HG03439 (cell line): Measurements from ENCODE around the gene DEFB115.
"Not testable (repeated sequence)": the region's sequence is repeated elsewhere in the genome, so short reads cannot be mapped to it uniquely, and the experiment has no call there.

Experiments
- ATAC-seq: cut with Tn5 transposase; IDR thresholded peaks from one replicate; pipeline ENCODE4 v1.9.1; 2021; ENCODE audit warnings: mild to moderate bottlenecking, moderate library complexity; ENCODE audit not compliant: unreplicated experiment

The DEFB115 gene, protein sequence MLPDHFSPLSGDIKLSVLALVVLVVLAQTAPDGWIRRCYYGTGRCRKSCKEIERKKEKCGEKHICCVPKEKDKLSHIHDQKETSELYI

DNA sequence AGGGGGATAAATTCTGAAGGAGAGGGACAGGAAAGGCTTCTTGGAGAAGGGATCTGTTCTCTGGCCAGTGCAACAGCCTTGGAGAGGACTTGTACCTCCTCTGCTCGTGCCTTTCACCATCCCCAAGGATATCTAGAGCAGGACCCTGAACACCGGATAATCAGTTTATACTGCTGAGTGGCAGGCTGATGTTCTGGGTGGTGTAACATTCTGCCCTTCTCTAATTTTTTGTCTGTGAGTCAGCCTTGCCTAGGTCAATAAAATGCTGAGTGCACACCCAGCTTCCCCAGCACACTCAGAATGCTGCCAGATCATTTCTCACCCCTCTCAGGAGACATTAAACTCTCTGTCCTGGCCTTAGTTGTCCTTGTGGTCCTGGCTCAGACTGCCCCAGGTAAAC is at the start of gene DEFB115:
Gene DEFB115 (plus strand): TSS at position 301 of the 400 bp plus-strand sequence. CDS start 0 bp downstream, at position 301.
- ATAC-seq: no peak

DNA sequence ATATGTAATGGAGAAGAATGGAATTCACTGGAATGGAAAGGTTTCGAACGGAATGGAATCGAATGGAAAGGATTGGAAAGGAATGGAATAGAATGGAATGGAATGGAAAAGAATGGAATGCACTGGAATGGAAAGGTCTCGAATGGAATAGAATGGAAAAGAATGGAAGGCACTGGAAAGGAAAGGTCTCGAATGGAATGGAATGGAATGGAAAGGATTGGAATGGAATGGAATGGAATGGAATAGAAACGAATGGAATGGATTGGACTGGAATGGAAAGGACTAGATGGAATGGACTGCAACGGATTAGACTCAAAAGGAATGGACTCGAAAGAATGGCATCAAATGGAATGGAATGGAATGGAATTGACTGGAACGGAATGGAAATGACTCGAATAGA is 20.5 kb upstream of the DEFB115 start:
- no peak for ATAC-seq

DNA sequence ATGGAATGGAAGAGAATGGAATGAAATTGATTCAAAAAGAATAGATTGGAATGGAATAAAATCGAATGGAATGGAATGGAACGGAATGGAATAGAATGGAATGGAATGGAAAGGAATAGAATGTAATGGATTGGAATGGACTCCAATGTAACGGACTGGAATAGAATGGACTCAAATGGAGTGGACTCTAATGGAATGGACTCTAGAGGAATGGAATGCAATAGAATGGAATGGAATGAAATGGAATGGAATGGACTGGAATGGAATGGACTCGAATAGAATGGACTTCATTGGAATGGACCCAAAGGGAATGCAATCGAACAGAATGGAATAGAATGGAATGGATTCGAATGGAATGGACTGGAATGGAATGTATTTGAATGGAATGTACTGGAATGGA is 19.7 kb upstream of the DEFB115 start:
- ATAC-seq: no peak

DNA sequence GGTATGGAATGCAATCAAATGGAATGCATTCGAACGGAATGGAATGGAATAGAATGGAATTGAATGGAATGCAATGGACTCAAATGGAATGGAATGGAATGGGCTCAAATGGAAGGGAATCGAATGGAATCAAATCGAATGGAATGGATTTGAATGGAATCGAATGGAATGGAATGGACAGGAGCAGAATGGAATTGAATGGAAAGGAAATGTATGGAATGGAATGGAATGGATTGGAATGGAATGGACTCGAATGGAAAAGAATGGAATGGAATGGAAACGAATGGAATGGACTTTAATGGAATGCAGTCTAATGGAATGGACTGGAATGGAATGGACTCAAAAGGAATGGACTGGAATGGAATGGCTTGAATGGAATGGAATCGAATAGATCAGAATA is 18.3 kb upstream of the DEFB115 start:
- ATAC-seq: no peak

DNA sequence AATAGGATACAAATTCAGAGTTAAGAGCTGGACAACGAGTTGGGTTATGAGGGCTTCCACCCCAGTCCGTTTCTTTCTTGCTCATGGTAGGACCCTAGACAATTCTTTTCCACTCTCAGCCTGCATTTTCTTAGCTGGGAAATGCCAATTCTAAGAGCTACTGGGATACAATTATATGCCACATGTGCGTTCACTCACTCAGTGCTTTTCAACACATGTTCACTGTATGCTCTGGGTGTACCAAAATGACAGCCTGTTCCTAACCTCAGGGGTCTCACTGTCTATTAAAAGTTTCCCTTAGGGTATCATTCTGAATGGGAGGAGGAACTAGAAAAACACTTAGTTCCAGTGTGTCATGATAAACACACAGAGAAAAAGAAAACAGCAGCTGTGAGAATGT is 505 bp upstream of the DEFB115 start:
- no peak for ATAC-seq

DNA sequence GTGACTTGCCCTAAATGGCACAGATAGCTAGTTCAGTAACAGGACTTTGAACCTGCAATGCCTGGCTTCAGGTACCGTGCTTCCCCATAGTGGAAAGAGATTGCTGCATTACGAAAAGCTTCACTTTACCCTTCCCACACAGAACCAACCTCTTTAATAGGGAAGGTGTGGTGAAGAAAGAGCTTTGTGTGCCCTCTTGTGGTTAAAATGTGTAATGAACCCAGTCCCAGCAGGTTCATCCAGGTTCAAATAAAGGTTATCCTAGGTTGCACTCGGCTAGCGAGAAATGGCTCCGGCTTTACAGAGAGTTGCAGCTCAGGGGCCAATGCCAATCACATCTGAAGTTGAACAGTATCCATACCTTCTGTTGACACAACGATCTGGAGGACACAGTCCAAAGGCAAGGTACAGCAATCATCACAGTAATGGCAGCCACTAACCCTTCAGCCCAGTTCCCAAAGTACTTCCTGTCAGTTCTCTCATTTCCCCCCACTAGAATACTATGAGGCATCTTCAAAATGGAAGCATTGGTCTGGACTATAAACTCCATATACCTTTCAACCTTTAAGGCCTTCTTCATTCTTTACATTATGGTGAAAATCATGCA is 3.0 kb downstream of the DEFB115 start:
- ATAC-seq: no peak

DNA sequence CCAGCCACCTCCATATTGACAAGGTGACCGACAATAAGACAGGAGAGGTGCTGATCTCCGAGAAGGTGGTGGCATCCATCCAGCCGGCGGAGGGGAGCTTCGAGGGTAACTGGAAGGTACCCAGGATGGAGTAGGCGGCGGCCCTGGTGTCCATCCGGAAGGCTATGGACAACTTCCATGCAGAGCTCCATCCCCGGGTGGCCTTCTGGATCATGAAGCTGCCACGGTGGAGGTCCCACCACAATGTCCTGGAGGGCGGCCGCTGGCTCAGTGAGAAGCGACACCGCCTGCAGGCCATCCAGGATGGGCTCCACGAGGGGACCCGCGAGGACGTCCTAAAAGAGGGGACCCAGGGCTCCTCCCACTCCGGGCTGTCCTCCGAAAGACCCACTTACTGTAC is 17.0 kb downstream of the DEFB115 start:
- ATAC-seq: no peak

DNA sequence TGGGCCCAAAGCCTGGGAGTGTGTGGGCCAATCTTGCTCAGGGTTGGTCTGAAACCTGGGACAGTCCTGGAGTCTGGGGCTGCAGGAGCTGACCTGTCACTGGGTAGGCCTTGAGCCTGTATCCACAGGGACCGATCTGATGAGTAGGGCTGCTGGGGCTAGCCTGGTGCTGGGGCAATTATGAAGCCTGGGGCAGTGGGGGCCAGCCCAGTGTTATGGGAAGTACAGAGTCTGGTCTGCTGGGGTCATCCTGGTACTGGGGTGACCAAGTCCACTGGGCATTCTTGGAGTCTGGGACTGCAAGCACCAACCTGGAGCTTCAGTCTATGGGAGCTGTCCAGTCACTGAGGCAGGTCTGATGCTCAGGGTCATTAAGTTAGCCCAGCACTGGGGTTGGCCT is 20.7 kb downstream of the DEFB115 start:
- no peak for ATAC-seq

DNA sequence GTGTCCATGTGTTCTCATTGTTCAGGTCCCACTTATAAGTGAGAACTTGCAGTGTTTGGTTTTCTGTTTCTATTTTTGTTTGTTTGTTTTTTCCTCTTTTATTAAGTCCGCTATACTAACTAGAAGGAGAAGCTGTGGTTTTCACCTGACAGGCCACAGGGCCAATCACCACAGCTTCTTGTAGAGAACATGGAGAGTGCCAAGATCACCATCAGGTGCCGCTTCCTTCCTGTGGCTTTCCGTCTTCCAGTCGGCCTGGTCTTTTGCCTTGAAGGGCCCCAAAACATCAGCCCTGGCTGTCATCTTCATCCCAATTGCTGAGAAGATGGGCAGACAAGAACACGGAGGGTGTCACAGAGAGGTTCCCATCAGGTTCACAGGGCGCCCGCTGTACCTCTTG is 27.5 kb downstream of the DEFB115 start:
- not testable (repeated sequence) for ATAC-seq

DNA sequence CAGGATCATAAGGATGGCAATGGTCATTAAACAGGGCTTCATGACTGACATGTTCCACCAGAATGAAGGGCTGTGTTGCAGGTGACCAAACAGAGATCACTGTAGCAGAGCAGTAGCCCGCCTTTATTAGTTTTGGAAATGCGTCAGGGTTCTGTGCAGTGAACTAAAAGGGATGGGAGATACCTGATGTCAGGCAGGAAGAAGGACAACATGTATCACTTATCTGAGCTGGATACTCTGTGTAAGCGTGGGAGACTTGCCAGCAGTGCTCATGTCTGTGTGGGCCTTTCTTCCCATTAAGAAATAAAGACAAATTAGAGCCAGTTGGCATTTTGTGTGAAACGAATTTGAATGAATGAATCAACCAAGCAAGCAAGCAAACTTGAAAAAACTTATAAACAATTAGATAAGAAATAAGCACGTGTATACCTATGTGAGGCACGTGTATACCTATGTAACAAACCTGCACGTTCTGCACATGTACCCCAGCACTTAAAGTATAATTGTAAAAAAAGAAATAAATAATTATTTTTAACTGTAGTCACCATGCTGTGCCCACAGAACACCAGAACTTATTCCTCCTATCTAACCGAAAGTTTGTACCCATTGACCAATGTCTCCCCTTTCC is 51.2 kb downstream of the DEFB115 start, which contains the start of gene DEFB116:
Gene DEFB116 (minus strand): TSS at position 51 of the 628 bp plus-strand sequence. CDS start 0 bp downstream, at position 51.
- ATAC-seq: no peak
